ENCODE data around the gene PCDHGA5.
A peak's percentile ranks its signal among the peaks of the same experiment; 100 is the strongest.
"Not testable (repeated sequence)": the region's sequence is repeated elsewhere in the genome, so short reads cannot be mapped to it uniquely, and the experiment has no call there.

PCDHGA5 gene

DNA sequence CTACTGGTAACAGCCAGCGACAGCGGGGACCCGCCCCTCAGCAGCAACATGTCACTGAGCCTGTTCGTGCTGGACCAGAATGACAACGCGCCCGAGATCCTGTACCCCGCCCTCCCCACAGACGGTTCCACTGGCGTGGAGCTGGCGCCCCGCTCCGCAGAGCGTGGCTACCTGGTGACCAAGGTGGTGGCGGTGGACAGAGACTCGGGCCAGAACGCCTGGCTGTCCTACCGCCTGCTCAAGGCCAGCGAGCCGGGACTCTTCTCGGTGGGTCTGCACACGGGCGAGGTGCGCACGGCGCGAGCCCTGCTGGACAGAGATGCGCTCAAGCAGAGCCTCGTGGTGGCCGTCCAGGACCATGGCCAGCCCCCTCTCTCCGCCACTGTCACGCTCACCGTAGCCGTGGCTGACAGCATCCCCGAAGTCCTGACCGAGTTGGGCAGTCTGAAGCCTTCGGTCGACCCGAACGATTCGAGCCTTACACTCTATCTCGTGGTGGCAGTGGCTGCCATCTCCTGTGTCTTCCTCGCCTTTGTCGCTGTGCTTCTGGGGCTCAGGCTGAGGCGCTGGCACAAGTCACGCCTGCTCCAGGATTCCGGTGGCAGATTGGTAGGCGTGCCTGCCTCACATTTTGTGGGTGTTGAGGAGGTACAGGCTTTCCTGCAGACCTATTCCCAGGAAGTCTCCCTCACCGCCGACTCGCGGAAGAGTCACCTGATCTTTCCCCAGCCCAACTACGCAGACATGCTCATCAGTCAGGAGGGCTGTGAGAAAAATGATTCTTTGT, 30.6 kb downstream of the PCDHGA5 start:
- not testable (repeated sequence) for H4K12ac ChIP-seq (ENCODE audit: low read depth, low read length); H4K91ac ChIP-seq (ENCODE audit: low read depth, low read length); H4K8ac ChIP-seq (ENCODE audit: low read depth, low read length); H3K14ac ChIP-seq (ENCODE audit: low read length); H3K4me1 ChIP-seq (ENCODE audit: control insufficient read depth in 1 of 2, insufficient read depth in 2 of 2, low read length in 2 of 2); H3K4ac ChIP-seq (ENCODE audit: low read depth, low read length); H2BK12ac ChIP-seq (ENCODE audit: low read length); H3K18ac ChIP-seq (ENCODE audit: low read length); H2BK120ac ChIP-seq (ENCODE audit: insufficient read depth, low read length, poor library complexity); H3K4me2 ChIP-seq (ENCODE audit: low read length); H3K9ac ChIP-seq (ENCODE audit: low read length); H3K27me3 ChIP-seq (ENCODE audit: insufficient read depth, low read length); H2BK5ac ChIP-seq (ENCODE audit: low read depth, low read length, poor library complexity); H3K79me2 ChIP-seq (ENCODE audit: control insufficient read depth, insufficient read depth, low read length, poor library complexity); H3K23ac ChIP-seq (ENCODE audit: low read length); H3K79me1 ChIP-seq (ENCODE audit: low read length); H3K27ac ChIP-seq (ENCODE audit: low read depth, low read length); DNase-seq; H2AK5ac ChIP-seq (ENCODE audit: low read length); H2AFZ ChIP-seq (ENCODE audit: insufficient read depth, low read length, poor library complexity)
- peak overlapping the region; percentile 23 for H3K4me3 ChIP-seq (ENCODE audit: low read depth, low read length)
- WGBS (ENCODE audit: extremely low coverage, insufficient coverage, insufficient read length), result no CpG with 5 or more reads among the region's 53 CpGs
- H3K36me3 ChIP-seq (ENCODE audit: control insufficient read depth in 1 of 2, insufficient read depth in 2 of 2, low read length in 2 of 2), result peaks cover 17 to 25% of the 10 kb centered on the region in 2 experiments
- peaks cover 34% of the 10 kb centered on the region for H3K9me3 ChIP-seq (ENCODE audit: insufficient read depth, low read depth, low read length)

DNA sequence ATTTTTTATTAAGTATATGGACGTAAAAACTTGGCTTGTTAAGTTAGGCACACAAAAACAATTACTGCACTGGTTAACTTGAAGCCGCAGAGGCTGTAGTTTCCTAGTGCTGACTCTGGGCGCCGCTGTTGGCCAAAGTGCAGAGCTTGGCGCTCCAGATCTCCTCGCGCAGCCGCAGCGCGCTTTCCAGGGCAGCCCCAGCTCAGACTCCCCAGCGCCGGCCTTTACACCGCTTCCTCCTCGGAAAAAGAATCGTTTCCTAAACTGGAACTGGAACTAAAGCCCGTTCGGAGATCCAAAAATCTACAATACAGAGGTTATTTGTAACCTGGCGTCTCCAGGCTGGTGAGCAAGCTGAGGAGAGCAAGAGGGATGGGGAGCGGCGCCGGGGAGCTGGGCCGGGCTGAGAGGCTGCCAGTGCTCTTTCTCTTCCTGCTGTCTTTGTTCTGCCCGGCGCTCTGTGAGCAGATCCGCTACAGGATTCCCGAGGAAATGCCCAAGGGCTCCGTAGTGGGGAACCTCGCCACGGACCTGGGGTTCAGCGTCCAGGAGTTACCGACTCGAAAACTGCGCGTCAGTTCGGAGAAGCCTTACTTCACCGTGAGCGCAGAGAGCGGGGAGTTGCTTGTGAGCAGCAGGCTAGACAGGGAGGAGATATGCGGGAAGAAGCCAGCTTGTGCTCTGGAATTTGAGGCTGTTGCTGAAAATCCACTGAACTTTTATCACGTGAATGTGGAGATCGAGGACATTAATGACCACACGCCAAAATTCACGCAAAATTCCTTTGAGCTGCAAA, 34.0 kb downstream of the PCDHGA5 start, which contains the start of gene PCDHGB5:
Gene PCDHGB5 (plus strand): TSS at position 192 of the 796 bp plus-strand sequence. CDS start 181 bp downstream, at position 373.
- no CpG with 5 or more reads among the region's 43 CpGs for WGBS (ENCODE audit: extremely low coverage, insufficient coverage, insufficient read length)
- peaks cover 10 to 22% of the 10 kb centered on the region in 2 experiments for H3K36me3 ChIP-seq (ENCODE audit: control insufficient read depth in 1 of 2, insufficient read depth in 2 of 2, low read length in 2 of 2)

DNA sequence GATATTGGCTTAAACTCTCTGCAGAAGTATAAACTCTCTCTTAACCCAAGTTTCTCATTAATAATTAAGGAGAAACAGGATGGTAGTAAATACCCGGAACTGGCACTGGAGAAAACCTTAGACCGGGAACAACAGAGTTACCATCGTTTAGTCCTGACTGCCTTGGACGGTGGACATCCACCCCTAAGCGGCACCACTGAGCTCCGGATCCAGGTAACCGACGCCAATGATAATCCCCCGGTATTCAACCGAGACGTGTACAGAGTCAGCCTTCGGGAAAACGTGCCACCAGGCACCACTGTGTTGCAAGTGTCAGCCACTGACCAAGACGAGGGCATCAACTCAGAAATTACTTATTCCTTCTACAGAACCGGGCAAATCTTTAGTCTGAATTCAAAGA, 34.6 kb downstream of the PCDHGA5 start:
- H2BK120ac ChIP-seq (ENCODE audit: insufficient read depth, low read length, poor library complexity), result no peak overlapping the region
- no peak overlapping the region for H4K8ac ChIP-seq (ENCODE audit: low read depth, low read length)
- H2AFZ ChIP-seq (ENCODE audit: insufficient read depth, low read length, poor library complexity), result no peak overlapping the region
- H3K27me3 ChIP-seq (ENCODE audit: insufficient read depth, low read length), result no peaks in the 10 kb centered on the region
- no peak overlapping the region for H3K4me2 ChIP-seq (ENCODE audit: low read length)
- H2BK5ac ChIP-seq (ENCODE audit: low read depth, low read length, poor library complexity), result no peak overlapping the region
- no peak overlapping the region for H3K14ac ChIP-seq (ENCODE audit: low read length)
- no peak overlapping the region for H3K4me3 ChIP-seq (ENCODE audit: low read depth, low read length)
- H3K9ac ChIP-seq (ENCODE audit: low read length), result no peak overlapping the region
- no peaks in the 10 kb centered on the region for H3K4me1 ChIP-seq (ENCODE audit: control insufficient read depth in 1 of 2, insufficient read depth in 2 of 2, low read length in 2 of 2)
- no peak overlapping the region for H3K18ac ChIP-seq (ENCODE audit: low read length)
- no peak overlapping the region for H3K4ac ChIP-seq (ENCODE audit: low read depth, low read length)
- peaks cover 6 to 17% of the 10 kb centered on the region in 2 experiments for H3K36me3 ChIP-seq (ENCODE audit: control insufficient read depth in 1 of 2, insufficient read depth in 2 of 2, low read length in 2 of 2)
- no peak overlapping the region for H2BK12ac ChIP-seq (ENCODE audit: low read length)
- no peak overlapping the region for H2AK5ac ChIP-seq (ENCODE audit: low read length)
- H3K27ac ChIP-seq (ENCODE audit: low read depth, low read length), result no peak overlapping the region
- no CpG with 5 or more reads among the region's 15 CpGs for WGBS (ENCODE audit: extremely low coverage, insufficient coverage, insufficient read length)
- no peak overlapping the region for H4K91ac ChIP-seq (ENCODE audit: low read depth, low read length)
- no peaks in the 10 kb centered on the region for H3K79me1 ChIP-seq (ENCODE audit: low read length)
- H4K12ac ChIP-seq (ENCODE audit: low read depth, low read length), result no peak overlapping the region
- no peak for DNase-seq
- no peaks in the 10 kb centered on the region for H3K79me2 ChIP-seq (ENCODE audit: control insufficient read depth, insufficient read depth, low read length, poor library complexity)
- H3K23ac ChIP-seq (ENCODE audit: low read length), result no peak overlapping the region
- H3K9me3 ChIP-seq (ENCODE audit: insufficient read depth, low read depth, low read length), result peaks cover 34% of the 10 kb centered on the region

More for the DNA sequence above, 34.0 kb downstream of the PCDHGA5 start, which contains the start of gene PCDHGB5:
- H2AFZ ChIP-seq (ENCODE audit: insufficient read depth, low read length, poor library complexity); H4K12ac ChIP-seq (ENCODE audit: low read depth, low read length); H3K27me3 ChIP-seq (ENCODE audit: insufficient read depth, low read length); H3K4ac ChIP-seq (ENCODE audit: low read depth, low read length); H2BK12ac ChIP-seq (ENCODE audit: low read length); H3K4me3 ChIP-seq (ENCODE audit: low read depth, low read length); H3K4me1 ChIP-seq (ENCODE audit: control insufficient read depth in 1 of 2, insufficient read depth in 2 of 2, low read length in 2 of 2); H3K9ac ChIP-seq (ENCODE audit: low read length); H3K27ac ChIP-seq (ENCODE audit: low read depth, low read length); H2BK120ac ChIP-seq (ENCODE audit: insufficient read depth, low read length, poor library complexity); H2AK5ac ChIP-seq (ENCODE audit: low read length); H4K8ac ChIP-seq (ENCODE audit: low read depth, low read length); H3K4me2 ChIP-seq (ENCODE audit: low read length); H3K79me2 ChIP-seq (ENCODE audit: control insufficient read depth, insufficient read depth, low read length, poor library complexity); H3K23ac ChIP-seq (ENCODE audit: low read length); H2BK5ac ChIP-seq (ENCODE audit: low read depth, low read length, poor library complexity); H4K91ac ChIP-seq (ENCODE audit: low read depth, low read length); H3K18ac ChIP-seq (ENCODE audit: low read length); H3K14ac ChIP-seq (ENCODE audit: low read length); H3K79me1 ChIP-seq (ENCODE audit: low read length): not testable (repeated sequence)
- DNase-seq, result peak in 1 of 2 donors; percentile 57
- H3K9me3 ChIP-seq (ENCODE audit: insufficient read depth, low read depth, low read length), result peaks cover 32% of the 10 kb centered on the region

DNA sequence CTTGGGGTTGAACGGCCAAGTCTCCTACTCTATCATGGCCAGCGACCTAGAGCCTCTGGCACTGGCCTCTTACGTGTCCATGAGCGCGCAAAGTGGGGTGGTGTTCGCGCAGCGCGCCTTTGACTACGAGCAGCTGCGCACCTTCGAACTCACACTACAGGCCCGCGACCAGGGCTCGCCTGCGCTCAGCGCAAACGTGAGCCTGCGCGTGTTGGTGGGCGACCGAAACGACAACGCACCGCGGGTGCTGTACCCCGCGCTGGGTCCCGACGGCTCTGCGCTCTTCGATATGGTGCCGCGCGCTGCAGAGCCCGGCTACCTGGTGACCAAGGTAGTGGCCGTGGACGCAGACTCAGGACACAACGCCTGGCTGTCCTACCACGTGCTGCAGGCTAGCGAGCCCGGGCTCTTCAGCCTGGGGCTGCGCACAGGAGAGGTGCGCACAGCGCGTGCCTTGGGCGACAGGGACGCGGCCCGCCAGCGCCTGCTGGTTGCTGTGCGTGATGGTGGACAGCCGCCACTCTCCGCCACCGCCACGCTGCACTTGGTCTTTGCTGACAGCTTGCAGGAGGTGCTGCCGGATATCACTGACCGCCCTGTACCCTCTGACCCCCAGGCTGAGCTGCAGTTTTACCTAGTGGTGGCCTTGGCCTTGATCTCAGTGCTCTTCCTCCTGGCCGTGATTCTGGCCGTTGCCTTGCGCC, 35.7 kb downstream of the PCDHGA5 start:
- no peak overlapping the region for H3K4me2 ChIP-seq (ENCODE audit: low read length)
- H4K8ac ChIP-seq (ENCODE audit: low read depth, low read length), result no peak overlapping the region
- H3K9ac ChIP-seq (ENCODE audit: low read length), result no peak overlapping the region
- no peaks in the 10 kb centered on the region for H3K79me1 ChIP-seq (ENCODE audit: low read length)
- no peak overlapping the region for H3K27ac ChIP-seq (ENCODE audit: low read depth, low read length)
- H3K36me3 ChIP-seq (ENCODE audit: control insufficient read depth in 1 of 2, insufficient read depth in 2 of 2, low read length in 2 of 2), result peaks cover 3 to 15% of the 10 kb centered on the region in 2 experiments
- no peaks in the 10 kb centered on the region for H3K27me3 ChIP-seq (ENCODE audit: insufficient read depth, low read length)
- no peak overlapping the region for H2BK120ac ChIP-seq (ENCODE audit: insufficient read depth, low read length, poor library complexity)
- H3K4ac ChIP-seq (ENCODE audit: low read depth, low read length), result no peak overlapping the region
- no peak overlapping the region for H4K12ac ChIP-seq (ENCODE audit: low read depth, low read length)
- H3K4me3 ChIP-seq (ENCODE audit: low read depth, low read length), result no peak overlapping the region
- H3K9me3 ChIP-seq (ENCODE audit: insufficient read depth, low read depth, low read length), result peaks cover 30% of the 10 kb centered on the region
- no peak overlapping the region for H3K23ac ChIP-seq (ENCODE audit: low read length)
- no peak overlapping the region for H2AFZ ChIP-seq (ENCODE audit: insufficient read depth, low read length, poor library complexity)
- H3K4me1 ChIP-seq (ENCODE audit: control insufficient read depth in 1 of 2, insufficient read depth in 2 of 2, low read length in 2 of 2), result no peaks in the 10 kb centered on the region
- H2BK12ac ChIP-seq (ENCODE audit: low read length), result no peak overlapping the region
- H3K14ac ChIP-seq (ENCODE audit: low read length), result no peak overlapping the region
- DNase-seq, result no peak
- H3K79me2 ChIP-seq (ENCODE audit: control insufficient read depth, insufficient read depth, low read length, poor library complexity), result no peaks in the 10 kb centered on the region
- H4K91ac ChIP-seq (ENCODE audit: low read depth, low read length), result no peak overlapping the region
- H3K18ac ChIP-seq (ENCODE audit: low read length), result no peak overlapping the region
- H2AK5ac ChIP-seq (ENCODE audit: low read length), result no peak overlapping the region
- WGBS (ENCODE audit: extremely low coverage, insufficient coverage, insufficient read length), result no CpG with 5 or more reads among the region's 61 CpGs
- no peak overlapping the region for H2BK5ac ChIP-seq (ENCODE audit: low read depth, low read length, poor library complexity)

Data from trophoblast cell (in vitro differentiated cells and primary cell).